Left lung (tissue), 10 donors: ENCODE measurements around the gene NAP1L4. TPM values are rescaled to one million over a fixed set of nuclear protein-coding genes. Genes with fewer than 3 reads are reported as not detected.

Experiments used
- ATAC-seq: fragments of 200-7000 bp; cut with Tn5 transposase; one replicate; pipeline ENCODE4 v1.9.1; 2020; ENCODE audit warnings: moderate library complexity
- DNase-seq, 4 donors: peaks; one replicate each; pipeline ENCODE4 v3.0.0-alpha.2; 2013 to 2020
- H3K27ac ChIP-seq, 2 donors: fragments of 200-600 bp; sonication (generic) in 1 of 2; one replicate each; pipeline versions ENCODE4 v1.5.0 to v1.8.0; 2020 to 2021
- H3K27me3 ChIP-seq, 2 donors: fragments of 200-600 bp; sonication (generic) in 1 of 2; one replicate each; pipeline versions ENCODE4 v1.5.0 to v1.8.0; 2020 to 2021
- H3K36me3 ChIP-seq, 2 donors: fragments of 200-600 bp; sonication (generic) in 1 of 2; one replicate each; pipeline versions ENCODE4 v1.5.0 to v1.8.0; 2020 to 2021
- H3K4me1 ChIP-seq, 2 donors: fragments of 200-600 bp; one replicate each; pipeline ENCODE4 v1.8.0; 2021
- H3K4me3 ChIP-seq, 2 donors: fragments of 200-600 bp; sonication (generic) in 1 of 2; one replicate each; pipeline versions ENCODE4 v1.5.0 to v1.8.0; 2020 to 2021; ENCODE audit warnings: mild to moderate bottlenecking in 1 of 2
- H3K9me3 ChIP-seq, 2 donors: fragments of 200-600 bp; sonication (generic) in 1 of 2; one replicate each; pipeline versions ENCODE4 v1.5.0 to v1.8.0; 2020 to 2021
- CTCF ChIP-seq, 2 donors: fragments of 200-600 bp; sonication (generic) in 1 of 2; IDR thresholded peaks; one replicate each; pipeline versions ENCODE4 v1.5.0 to v1.8.0; 2021; ENCODE audit warnings: antibody characterized with exemption in 2 of 2
- intact Hi-C, 2 donors: fragments of 100-400 bp; cut with DNase I; formaldehyde crosslinking; loops; one replicate each; pipeline versions ENCODE4 v1.11.2 to v1.14.2; 2022
- polyA plus RNA-seq, 6 donors: library from polyadenylated mRNA; unstranded; fragments of 120-200 nt; gene quantifications; one replicate each; pipeline ENCODE4 v1.2.1, GENCODE V29; 2013; ENCODE audit not compliant: insufficient read length in 6 of 6
- total RNA-seq, 2 donors: library from RNA; stranded (reverse); fragmentation: NEBNext Ultra II Directional; extraction: Animal tissue kit (Norgen Biotek cat#: 25700); gene quantifications; one replicate each; pipeline ENCODE4 v1.2.1, GENCODE V29; 2021
- donor health status: DM: no; HTN: yes; CAD: no.
- donor health status: DM: no; HTN: no; CAD: no.

Gene NAP1L4
- total and polyA plus RNA-seq, 8 donors, result 101 to 204 (median 180) TPM

GRCh38 chr11:2902784-2903671, 89.1 kb downstream of the NAP1L4 start:
- ATAC-seq (no peak), DNase-seq (no peak)
- intact Hi-C loops, result no loop called here
- H3K9me3 ChIP-seq, result no peaks in the 10 kb centered on the region
- peak overlapping the region; percentile 71 to 73 for H3K4me3 ChIP-seq
- TF ChIP-seq CTCF (IDR thresholded peaks at IDR 0.05), result no peak
- H3K27me3 ChIP-seq, result no peaks in the 10 kb centered on the region
- H3K4me1 ChIP-seq, result peaks cover 12 to 53% of the 10 kb centered on the region in 2 donors
- no peaks in the 10 kb centered on the region for H3K36me3 ChIP-seq
- H3K27ac ChIP-seq, result peak overlapping the region in 1 of 2 donors; percentile 91

GRCh38 chr11:2901854-2902783, 90.0 kb downstream of the NAP1L4 start:
- intact Hi-C loops, result no loop called here
- peak overlapping the region; percentile 71 to 73 for H3K4me3 ChIP-seq
- ATAC-seq (peak; percentile 91), DNase-seq (peak; percentile 74 to 99 (median 95))
- H3K4me1 ChIP-seq, result peaks cover 12 to 60% of the 10 kb centered on the region in 2 donors
- H3K9me3 ChIP-seq, result no peaks in the 10 kb centered on the region
- no peaks in the 10 kb centered on the region for H3K27me3 ChIP-seq
- no peaks in the 10 kb centered on the region for H3K36me3 ChIP-seq
- no peak for TF ChIP-seq CTCF (IDR thresholded peaks at IDR 0.05)
- H3K27ac ChIP-seq, result peak overlapping the region; percentile 77 to 91

- Histone ChIP-seq H3K27ac (peak overlapping the region in 1 of 2 donors; percentile 91), H3K27me3 (no peaks in the 10 kb centered on the region), H3K9me3 (no peaks in the 10 kb centered on the region), H3K4me3 (peak overlapping the region; percentile 71 to 73), H3K36me3 (no peaks in the 10 kb centered on the region), H3K4me1 (peaks cover 12 to 60% of the 10 kb centered on the region in 2 donors)
- ATAC-seq (no peak), DNase-seq (no peak)
- TF ChIP-seq CTCF (IDR thresholded peaks at IDR 0.05), result no peak
- intact Hi-C loops, result no loop called here
These were observed 90.8 kb downstream of the NAP1L4 start for GRCh38 chr11:2901196-2901796.

GRCh38 chr11:2899080-2899783, 92.9 kb downstream of the NAP1L4 start:
- intact Hi-C loops, result no loop called here
- peak in 2 of 4 donors; percentile 74 to 84 for DNase-seq
- peak; percentile 0 for ATAC-seq
- Histone ChIP-seq H3K27me3 (no peaks in the 10 kb centered on the region), H3K9me3 (no peaks in the 10 kb centered on the region), H3K4me1 (peaks cover 12 to 58% of the 10 kb centered on the region in 2 donors), H3K27ac (peak overlapping the region; percentile 76 to 89), H3K4me3 (peak overlapping the region in 1 of 2 donors; percentile 26), H3K36me3 (no peaks in the 10 kb centered on the region)
- TF ChIP-seq CTCF (IDR thresholded peaks at IDR 0.05), result no peak
